ENCODE data around the gene SDCCAG8.
A peak's percentile ranks its signal among the peaks of the same experiment; 100 is the strongest.

GRCh38 chr1:243230914-243231313 lies 24.9 kb upstream of the SDCCAG8 start:
- TF ChIP-seq BHLHE40 (IDR thresholded peaks at IDR 0.05; ENCODE audit: borderline replicate concordance) (no peak), TARDBP (IDR thresholded peaks at IDR 0.05) (no peak), LEF1 (IDR thresholded peaks at IDR 0.05; ENCODE audit: borderline replicate concordance) (no peak), L3MBTL2 (conservative IDR thresholded peaks at IDR 0.05) (no peak), ELF4 (IDR thresholded peaks at IDR 0.05) (no peak), SP1 (IDR thresholded peaks at IDR 0.05) (no peak), ARNT (IDR thresholded peaks at IDR 0.05) (no peak), PKNOX1 (IDR thresholded peaks at IDR 0.05) (peak; percentile 94), FOXA1 (IDR thresholded peaks at IDR 0.05) (no peak), HDGF (IDR thresholded peaks at IDR 0.05; ENCODE audit: borderline replicate concordance) (no peak)
